IMR-90 (cell line): Measurements from ENCODE around the gene P3R3URF.

Experiments used
- CTCF ChIP-seq: conservative IDR thresholded peaks from 2 replicates; pipeline ENCODE4 v1.5.1; 2012; ENCODE audit warnings: mild to moderate bottlenecking, low read depth, low read length, improper control_type of control experiment
- MAFK ChIP-seq: IDR thresholded peaks from 2 replicates; pipeline ENCODE4 v1.6.1; 2012; ENCODE audit warnings: low read depth, low read length, improper control_type of control experiment
- MXI1 ChIP-seq: IDR thresholded peaks from 2 replicates; pipeline ENCODE4 v1.6.1; 2012; ENCODE audit warnings: low read depth, mild to moderate bottlenecking, low read length, moderate library complexity, borderline replicate concordance
- POLR2A ChIP-seq: IDR thresholded peaks from 2 replicates; pipeline ENCODE4 v1.6.1; 2012; ENCODE audit warnings: mild to moderate bottlenecking, low read depth, low read length
- RAD21 ChIP-seq: IDR thresholded peaks from 2 replicates; pipeline ENCODE4 v1.6.1; 2012; ENCODE audit warnings: low read length, improper control_type of control experiment
- SMC3 ChIP-seq: fragments of 150-350 bp; IDR thresholded peaks from 2 replicates; pipeline ENCODE4 v1.6.1; 2016; ENCODE audit warnings: low read depth, mild to moderate bottlenecking, antibody characterized with exemption, low read length, moderate library complexity

- TF ChIP-seq POLR2A (no peak), CTCF (no peak), SMC3 (no peak), MAFK (no peak), MXI1 (no peak), RAD21 (no peak)
Observed at GRCh38 chr1:46199233-46199749, 23.0 kb upstream of the P3R3URF start.
